ENCODE results near the gene SCN1B.
"Not testable (repeated sequence)": the region's sequence is repeated elsewhere in the genome, so short reads cannot be mapped to it uniquely, and the experiment has no call there.

Gene SCN1B

GRCh38 chr19:35037716-35038622 lies 7.7 kb downstream of the SCN1B start:
- no peak for DNase-seq (ENCODE audit: low read depth in 2 of 2)

DNA sequence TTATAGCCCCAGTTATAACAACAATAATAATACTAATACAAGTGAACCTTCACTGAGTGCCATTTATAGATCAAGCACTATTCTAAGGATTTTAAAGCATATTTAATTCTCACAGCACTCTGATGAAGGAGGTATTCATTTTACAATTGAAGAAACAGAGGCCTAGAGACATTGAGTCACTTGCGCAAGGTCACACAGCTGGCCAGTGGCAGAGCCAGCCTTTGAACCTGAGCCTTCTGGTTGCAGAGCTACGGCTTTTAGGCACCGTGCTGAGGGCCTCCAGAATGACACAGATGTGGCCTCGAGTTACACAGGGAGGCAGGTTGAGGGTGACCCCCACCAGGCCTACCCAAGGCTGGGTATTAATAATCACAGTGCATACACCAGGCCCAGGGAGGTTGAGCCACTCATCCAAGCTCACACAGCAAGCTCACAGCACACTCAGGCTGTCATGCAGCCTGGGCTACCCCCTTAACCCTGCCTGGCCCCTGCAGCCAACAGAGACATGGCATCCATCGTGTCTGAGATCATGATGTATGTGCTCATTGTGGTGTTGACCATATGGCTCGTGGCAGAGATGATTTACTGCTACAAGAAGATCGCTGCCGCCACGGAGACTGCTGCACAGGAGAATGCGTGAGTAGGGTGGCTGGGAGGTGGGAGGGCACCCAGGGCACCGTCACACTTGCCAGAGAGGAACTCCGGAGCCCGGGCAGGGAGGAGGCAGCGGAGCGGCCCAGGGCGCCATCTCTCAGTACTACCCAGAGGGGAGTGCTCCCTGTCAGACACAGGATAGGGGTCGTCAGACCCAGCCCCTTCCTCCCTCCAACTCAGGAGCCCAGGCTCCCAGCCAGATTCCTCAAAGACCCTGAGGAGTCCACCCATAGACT lies 8.6 kb downstream of the SCN1B start:
- DNase-seq (ENCODE audit: low read depth in 2 of 2): no peak

DNA sequence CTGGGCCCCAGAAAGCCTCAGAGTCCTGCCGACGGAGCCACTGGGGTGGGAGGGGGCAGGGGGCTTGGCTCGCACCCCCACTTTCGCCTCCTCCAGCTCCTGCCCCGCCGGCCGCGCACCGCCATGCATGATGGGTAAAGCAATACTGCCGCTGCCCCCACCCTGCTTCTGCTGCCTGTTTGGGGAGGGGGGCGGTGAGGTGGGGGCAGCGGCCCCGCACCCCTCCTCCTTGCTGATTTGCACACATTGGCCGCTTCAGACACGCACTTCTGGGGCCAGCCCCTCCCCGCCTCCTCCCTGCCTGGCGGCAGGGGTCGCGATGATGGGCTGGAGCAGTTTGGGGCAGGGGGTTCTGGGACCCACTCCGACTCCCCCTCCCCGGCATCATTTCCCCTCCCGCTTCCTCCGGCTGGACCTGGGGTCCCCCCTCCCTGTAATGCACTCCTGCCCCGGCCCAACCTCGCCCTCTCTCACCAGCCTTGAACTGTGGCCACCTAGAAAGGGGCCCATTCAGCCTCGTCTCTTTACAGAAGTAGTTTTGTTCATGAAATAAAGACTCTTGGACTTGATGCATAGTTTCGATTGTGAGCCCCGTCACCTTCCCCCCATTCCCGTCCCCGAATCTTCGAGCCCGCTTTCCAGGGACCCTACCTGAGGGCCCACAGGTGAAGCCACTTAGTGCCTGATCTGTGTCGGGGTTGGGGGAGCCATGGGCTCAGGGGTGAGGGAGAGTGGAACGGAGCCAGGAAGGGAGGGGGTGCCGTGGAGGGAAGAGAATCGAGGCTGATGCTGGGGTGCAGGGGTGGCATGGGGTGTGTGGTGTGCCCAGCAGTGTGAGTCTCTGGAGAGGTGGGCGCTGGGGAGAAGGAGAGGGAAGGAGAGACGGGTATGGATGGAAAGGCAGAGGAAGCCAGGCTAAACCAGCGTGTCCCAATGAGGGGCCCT lies 9.9 kb downstream of the SCN1B start:
- DNase-seq (ENCODE audit: low read depth in 2 of 2): no peak

DNA sequence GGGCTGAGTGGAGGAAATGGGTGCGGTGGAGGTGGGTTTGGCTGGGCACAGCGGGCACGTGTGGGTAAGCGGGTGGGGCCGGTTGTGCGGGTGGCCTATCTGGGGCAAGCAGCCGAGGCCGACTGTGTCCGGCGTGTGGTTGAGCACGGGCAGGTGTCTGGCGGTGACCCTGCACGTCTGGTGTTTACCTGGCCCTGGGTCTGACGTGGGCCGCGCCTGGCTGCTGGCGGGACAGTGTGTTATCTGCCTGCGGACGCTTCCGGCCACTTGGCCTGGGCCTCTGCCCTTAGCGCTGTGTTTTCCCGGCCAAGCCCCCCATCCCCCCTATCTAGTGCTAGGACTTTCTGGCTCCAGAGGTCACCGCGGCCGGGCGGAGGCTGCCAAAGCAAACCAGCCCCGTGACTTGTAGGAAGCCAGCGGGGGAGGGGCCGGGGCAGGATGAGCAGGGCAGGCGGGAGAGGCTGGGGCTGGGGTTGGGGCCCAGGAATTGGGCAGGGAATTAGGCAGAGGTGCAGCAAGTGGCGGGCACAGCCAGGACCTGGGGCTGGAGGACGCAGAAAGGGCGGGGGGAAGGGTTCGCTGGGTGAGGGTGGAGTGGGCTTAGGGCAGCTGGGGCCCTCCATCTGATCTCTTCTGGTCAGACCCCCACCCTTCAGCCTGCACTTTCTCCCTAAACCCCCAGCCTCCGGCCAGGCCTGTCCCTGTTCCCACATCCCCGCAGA lies 10.7 kb downstream of the SCN1B start:
- no peak for DNase-seq (ENCODE audit: low read depth in 2 of 2)

GRCh38 chr19:35041548-35042055 lies 11.3 kb downstream of the SCN1B start, which contains the start of gene HPN:
Gene HPN (plus strand): TSS chr19:35041721. CDS start chr19:35042507, 786 bp downstream.
- no peak for DNase-seq (ENCODE audit: low read depth in 2 of 2)

- no peak for DNase-seq (ENCODE audit: low read depth in 2 of 2)
Measured at GRCh38 chr19:35042056-35042730, 11.9 kb downstream of the SCN1B start.

GRCh38 chr19:35042954-35043604 lies 12.8 kb downstream of the SCN1B start:
- DNase-seq (ENCODE audit: low read depth in 2 of 2): no peak

- no peak for DNase-seq (ENCODE audit: low read depth in 2 of 2)
Measured at GRCh38 chr19:35043906-35044305, 13.6 kb downstream of the SCN1B start.

- peak; percentile 36 to 66 for DNase-seq (ENCODE audit: low read depth in 2 of 2)
Measured at GRCh38 chr19:35044317-35045117, 14.2 kb downstream of the SCN1B start.

DNA sequence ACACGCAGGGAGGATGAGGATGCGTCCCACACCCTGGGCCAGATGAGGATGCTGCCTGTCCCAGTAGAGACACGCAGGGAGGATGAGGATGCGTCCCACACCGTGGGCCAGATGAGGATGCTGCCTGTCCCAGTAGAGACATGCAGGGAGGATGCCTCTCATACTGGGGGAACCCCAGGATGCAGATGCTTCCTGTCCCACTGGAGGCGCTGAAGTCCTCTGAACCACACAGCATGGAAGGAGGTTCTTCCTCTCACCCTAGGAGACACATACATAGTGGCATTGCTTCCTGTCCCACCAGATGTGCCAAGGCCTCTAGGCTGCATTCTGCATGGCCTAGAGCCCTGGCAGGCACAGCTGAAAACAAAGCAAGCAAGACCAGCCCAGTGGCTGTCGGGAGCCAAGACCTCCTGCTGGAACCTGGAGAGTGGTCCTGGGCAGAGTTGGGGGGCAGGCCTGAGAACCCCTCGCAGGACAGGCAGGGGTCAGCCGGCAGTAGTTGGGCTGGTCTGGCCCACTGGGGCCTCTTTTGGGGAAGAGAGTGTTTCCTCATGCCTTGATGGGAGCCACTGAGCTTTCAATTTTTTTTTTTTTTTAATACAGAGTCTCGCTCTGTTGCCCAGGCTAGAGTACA lies 15.5 kb downstream of the SCN1B start:
- DNase-seq (ENCODE audit: low read depth in 2 of 2): peak in 1 of 2 experiments; percentile 44

DNA sequence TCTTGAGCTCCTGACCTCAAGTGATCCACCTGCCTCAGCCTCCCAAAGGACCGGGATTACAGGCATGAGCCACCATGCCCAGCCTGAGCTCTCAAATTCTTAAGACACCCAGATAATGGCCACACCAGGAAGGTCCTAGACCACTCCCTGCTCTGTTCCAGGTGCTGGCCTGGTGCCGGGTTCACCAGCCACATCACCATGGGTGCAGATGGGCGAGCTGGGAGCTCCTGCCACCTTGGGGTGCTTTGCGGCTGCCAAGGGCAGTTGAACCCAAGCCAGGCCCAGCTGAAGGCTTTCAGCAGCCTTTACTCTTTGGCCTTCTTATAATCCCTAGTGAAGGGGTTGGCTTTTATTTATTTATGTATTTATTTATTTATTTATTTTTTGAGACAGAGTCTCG lies 16.2 kb downstream of the SCN1B start:
- DNase-seq (ENCODE audit: low read depth in 2 of 2): no peak

GRCh38 chr19:35048911-35049411 lies 18.7 kb downstream of the SCN1B start:
- no peak for DNase-seq (ENCODE audit: low read depth in 2 of 2)

DNA sequence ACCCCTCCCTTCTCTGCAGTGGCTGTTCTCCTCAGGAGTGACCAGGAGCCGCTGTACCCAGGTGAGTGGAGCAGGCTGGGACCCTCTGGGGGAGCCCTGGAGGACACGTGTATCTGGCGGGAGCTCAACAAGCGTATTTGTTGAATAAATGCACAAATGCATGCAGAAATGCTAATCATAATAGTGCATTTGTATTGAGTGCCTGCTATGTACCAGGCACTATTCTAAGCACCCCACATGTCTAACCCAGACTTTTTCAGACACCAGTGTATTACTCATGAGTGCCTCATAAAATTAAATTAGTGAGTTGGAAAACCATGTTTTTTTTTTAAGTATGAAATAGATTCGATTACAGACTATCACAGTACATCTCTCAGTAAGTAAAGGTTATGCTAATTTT lies 19.2 kb downstream of the SCN1B start:
- no peak for DNase-seq (ENCODE audit: low read depth in 2 of 2)

- DNase-seq (ENCODE audit: low read depth in 2 of 2): not testable (repeated sequence)
Measured at GRCh38 chr19:35050662-35051061, 20.4 kb downstream of the SCN1B start.

GRCh38 chr19:35051268-35051667 lies 21.0 kb downstream of the SCN1B start:
- not testable (repeated sequence) for DNase-seq (ENCODE audit: low read depth in 2 of 2)

DNA sequence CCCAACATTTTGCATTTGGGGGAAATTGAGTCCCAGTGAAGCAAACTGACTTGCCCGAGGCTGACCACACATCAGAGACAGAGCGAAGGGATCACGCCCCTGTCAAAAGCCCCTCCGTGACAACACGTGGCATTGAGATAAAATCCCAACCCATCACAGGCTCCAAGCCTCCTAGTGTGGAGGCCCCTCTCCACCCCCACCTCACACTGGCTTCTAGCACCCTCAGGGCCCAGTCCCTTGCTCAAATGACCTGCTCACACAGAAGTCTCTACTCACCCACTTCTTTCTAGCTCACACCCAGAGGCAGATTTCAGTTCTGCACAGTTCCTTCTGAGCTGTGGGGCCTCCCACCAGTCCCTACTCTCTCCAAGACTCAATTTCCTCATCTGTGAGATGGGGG lies 21.5 kb downstream of the SCN1B start:
- DNase-seq (ENCODE audit: low read depth in 2 of 2): no peak

- no peak for DNase-seq (ENCODE audit: low read depth in 2 of 2)
Measured at GRCh38 chr19:35052599-35053190, 22.4 kb downstream of the SCN1B start.
